ENCODE measurements around the gene SLC35E1. TPM values are rescaled to one million over a fixed set of nuclear protein-coding genes. Genes with fewer than 3 reads are reported as not detected.

Gene SLC35E1
- total and polyA plus RNA-seq, 7 experiments from 2014 or later: 13.3 to 67.3 (median 33.7) TPM

DNA sequence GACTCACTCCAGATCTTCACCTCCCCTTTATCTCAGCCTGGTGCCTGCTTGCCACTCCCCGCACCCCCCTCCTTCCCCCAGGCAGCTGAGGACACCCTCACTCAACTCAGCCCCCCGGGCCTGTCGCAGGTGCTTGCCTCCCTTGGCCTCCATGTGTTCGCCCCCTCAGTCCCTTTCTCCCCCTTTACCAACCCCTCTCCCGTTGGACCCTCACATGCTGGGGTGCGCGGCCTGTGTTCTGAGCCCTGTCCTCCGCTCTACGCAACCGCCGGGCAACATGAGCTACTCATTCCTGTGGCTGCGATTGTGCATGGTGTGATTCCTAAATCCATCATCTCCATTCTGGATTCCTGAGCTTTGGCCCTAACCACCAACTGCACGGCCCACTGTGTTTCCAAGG is 35.1 kb downstream of the SLC35E1 start:
- intact Hi-C loops (cut with micrococcal nuclease): no loop called here
- ATAC-seq: no peak
- Mint-ChIP-seq H3K4me3 (peak overlapping the region in 1 of 10 donors; percentile 66), H3K27ac (peak overlapping the region in 1 of 9 donors; percentile 33), H3K9me3 (no peaks in the 10 kb centered on the region), H3K36me3 (peaks cover 0 to 30% (median 7%) of the 10 kb centered on the region in 5 donors), H3K4me1 (peaks cover 32 to 47% (median 38%) of the 10 kb centered on the region in 7 donors), H3K27me3 (no peaks in the 10 kb centered on the region)
- Histone ChIP-seq H3K9me3 (ENCODE audit: control insufficient read depth in 2 of 3, low read length in 3 of 3) (no peaks in the 10 kb centered on the region), H3K36me3 (ENCODE audit: control insufficient read depth in 2 of 3, insufficient read depth in 3 of 3, low read length in 3 of 3) (peaks cover 0 to 78% (median 5%) of the 10 kb centered on the region in 3 experiments), H3K27ac (ENCODE audit: low read depth, low read length) (no peak overlapping the region), H3K4me1 (ENCODE audit: control insufficient read depth in 2 of 2, insufficient read depth in 2 of 2, low read length in 2 of 2) (peaks cover 13 to 23% of the 10 kb centered on the region in 2 donors), H3K4me3 (ENCODE audit: low read length) (no peak overlapping the region), H3K27me3 (ENCODE audit: control insufficient read depth in 2 of 2, insufficient read depth in 2 of 2, low read length in 2 of 2) (no peaks in the 10 kb centered on the region)
- DNase-seq: no peak
- CTCF ChIA-PET: no interaction called here
- POLR2A ChIA-PET: interaction anchor here (0.9 kb wide), 1 partner anchor 8 kb away, joined by 7 read pairs; no protein-coding TSS in a partner anchor

DNA sequence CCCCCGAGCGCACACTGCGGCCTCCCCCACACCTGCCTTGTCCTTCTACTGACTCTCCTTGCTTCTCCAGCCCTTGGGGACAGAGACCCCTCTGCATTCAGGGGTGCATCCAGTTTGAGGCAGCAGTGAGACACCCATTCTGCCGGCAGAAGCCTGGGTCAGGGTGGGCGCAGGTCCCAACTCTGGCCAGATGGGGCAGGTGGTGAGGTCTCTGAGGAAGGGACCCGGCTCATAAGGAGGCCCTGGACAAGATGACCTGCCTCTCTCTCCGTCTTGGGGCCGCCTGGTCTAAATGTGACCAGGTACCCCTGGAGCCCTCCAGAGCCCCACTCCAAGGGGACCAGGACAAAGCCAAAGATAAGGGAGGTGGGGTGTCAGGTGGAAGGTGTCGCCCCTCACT is 36.1 kb downstream of the SLC35E1 start:
- Mint-ChIP-seq H3K27ac (no peak overlapping the region), H3K9me3 (no peaks in the 10 kb centered on the region), H3K27me3 (no peaks in the 10 kb centered on the region), H3K4me1 (peaks cover 26 to 40% (median 33%) of the 10 kb centered on the region in 7 donors), H3K36me3 (peaks cover 0 to 36% (median 4%) of the 10 kb centered on the region in 5 donors), H3K4me3 (no peak overlapping the region)
- CTCF ChIA-PET: no interaction called here
- DNase-seq (no peak), ATAC-seq (no peak)
- Histone ChIP-seq H3K27ac (ENCODE audit: low read depth, low read length) (no peak overlapping the region), H3K4me3 (ENCODE audit: low read length) (no peak overlapping the region), H3K4me1 (ENCODE audit: control insufficient read depth in 2 of 2, insufficient read depth in 2 of 2, low read length in 2 of 2) (peaks cover 7 to 19% of the 10 kb centered on the region in 2 donors), H3K9me3 (ENCODE audit: control insufficient read depth in 2 of 3, low read length in 3 of 3) (no peaks in the 10 kb centered on the region), H3K36me3 (ENCODE audit: control insufficient read depth in 2 of 3, insufficient read depth in 3 of 3, low read length in 3 of 3) (peaks cover 0 to 84% (median 14%) of the 10 kb centered on the region in 3 experiments), H3K27me3 (ENCODE audit: control insufficient read depth in 2 of 2, insufficient read depth in 2 of 2, low read length in 2 of 2) (no peaks in the 10 kb centered on the region)
- POLR2A ChIA-PET: no interaction called here
- intact Hi-C loops (cut with micrococcal nuclease): no loop called here

DNA sequence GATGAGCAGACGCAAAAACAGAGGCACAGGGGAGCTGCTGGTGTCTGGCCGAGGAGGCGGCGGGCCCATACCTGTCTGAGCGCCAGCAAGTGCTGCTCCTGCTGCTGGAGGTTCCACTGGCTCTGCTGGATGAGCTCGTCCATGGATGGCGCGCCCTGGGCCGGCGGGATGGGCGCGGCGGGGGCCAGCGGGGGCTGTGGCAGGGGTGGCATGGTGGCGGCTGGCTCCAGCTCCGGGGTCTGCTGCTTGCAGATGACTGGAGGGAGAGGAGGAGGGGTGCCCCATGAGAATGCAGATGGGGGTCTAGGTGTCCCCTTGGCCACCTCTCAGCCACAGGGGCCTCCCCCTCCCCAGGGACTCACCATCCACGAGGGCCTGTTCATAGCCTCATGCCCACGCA is 36.8 kb downstream of the SLC35E1 start:
- peaks cover 0 to 92% (median 22%) of the 10 kb centered on the region in 3 experiments for H3K36me3 ChIP-seq (ENCODE audit: control insufficient read depth in 2 of 3, insufficient read depth in 3 of 3, low read length in 3 of 3)
- peak overlapping the region in 1 of 9 donors; percentile 9 for H3K27ac Mint-ChIP-seq
- DNase-seq (no peak), ATAC-seq (no peak)
- ChIA-PET CTCF (no interaction called here), POLR2A (no interaction called here)
- peaks cover 0 to 11% of the 10 kb centered on the region in 2 donors for H3K4me1 ChIP-seq (ENCODE audit: control insufficient read depth in 2 of 2, insufficient read depth in 2 of 2, low read length in 2 of 2)
- no peak overlapping the region for H3K4me3 Mint-ChIP-seq
- no peaks in the 10 kb centered on the region for H3K9me3 ChIP-seq (ENCODE audit: control insufficient read depth in 2 of 3, low read length in 3 of 3)
- H3K27me3 ChIP-seq (ENCODE audit: control insufficient read depth in 2 of 2, insufficient read depth in 2 of 2, low read length in 2 of 2): no peaks in the 10 kb centered on the region
- H3K27ac ChIP-seq (ENCODE audit: low read depth, low read length): no peak overlapping the region
- H3K36me3 Mint-ChIP-seq: peaks cover 0 to 37% (median 4%) of the 10 kb centered on the region in 5 donors
- intact Hi-C loops (cut with micrococcal nuclease): no loop called here
- H3K27me3 Mint-ChIP-seq: no peaks in the 10 kb centered on the region
- peaks cover 24 to 33% (median 30%) of the 10 kb centered on the region in 7 donors for H3K4me1 Mint-ChIP-seq
- no peaks in the 10 kb centered on the region for H3K9me3 Mint-ChIP-seq
- no peak overlapping the region for H3K4me3 ChIP-seq (ENCODE audit: low read length)

DNA sequence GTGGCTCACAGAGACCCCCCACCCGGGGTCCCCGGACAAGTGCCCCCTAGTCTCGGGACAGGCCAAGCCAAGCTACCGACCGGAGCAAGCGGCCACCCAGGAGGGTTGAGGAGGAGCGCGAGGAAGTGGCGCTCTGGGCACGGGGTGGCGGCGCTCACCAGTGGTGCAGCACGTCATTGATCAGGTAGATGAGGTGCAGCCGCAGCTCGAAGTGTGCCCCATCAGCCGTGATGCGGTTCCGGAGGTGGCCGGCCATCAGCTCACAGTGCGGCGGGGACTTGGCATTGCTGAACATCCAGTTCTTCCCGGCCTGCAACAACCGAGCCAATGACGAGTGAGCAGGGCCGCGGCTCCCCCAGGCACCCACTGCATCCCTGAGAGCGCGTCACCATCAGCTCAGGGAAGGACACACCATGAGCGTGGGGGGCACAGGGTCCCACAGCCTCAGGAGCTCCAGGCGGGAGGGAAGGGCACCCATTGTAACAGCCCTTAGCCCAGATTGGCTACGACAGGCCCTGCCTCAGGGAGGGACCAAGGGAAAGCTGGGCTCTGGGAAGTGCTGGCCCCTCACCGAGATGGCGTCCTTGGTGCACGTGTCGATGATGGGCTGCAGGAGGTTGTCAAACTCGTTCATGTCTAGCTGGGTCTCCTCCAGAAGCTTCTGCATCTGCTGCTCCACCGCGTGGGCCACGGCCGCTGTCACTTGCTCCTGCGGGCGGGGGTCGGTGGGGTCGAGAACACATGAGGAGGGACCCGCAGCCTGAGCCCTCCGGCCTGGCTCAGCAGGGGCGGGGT is 39.6 kb downstream of the SLC35E1 start:
- no peak overlapping the region for H3K27ac Mint-ChIP-seq
- H3K27me3 ChIP-seq (ENCODE audit: control insufficient read depth in 2 of 2, insufficient read depth in 2 of 2, low read length in 2 of 2): no peaks in the 10 kb centered on the region
- peaks cover 0 to 99% (median 31%) of the 10 kb centered on the region in 3 experiments for H3K36me3 ChIP-seq (ENCODE audit: control insufficient read depth in 2 of 3, insufficient read depth in 3 of 3, low read length in 3 of 3)
- no peak overlapping the region for H3K27ac ChIP-seq (ENCODE audit: low read depth, low read length)
- no peak for ATAC-seq
- peaks cover 0 to 35% (median 10%) of the 10 kb centered on the region in 5 donors for H3K36me3 Mint-ChIP-seq
- intact Hi-C loops (cut with micrococcal nuclease): no loop called here
- H3K9me3 ChIP-seq (ENCODE audit: control insufficient read depth in 2 of 3, low read length in 3 of 3): no peaks in the 10 kb centered on the region
- H3K4me3 ChIP-seq (ENCODE audit: low read length): no peak overlapping the region
- H3K4me1 ChIP-seq (ENCODE audit: control insufficient read depth in 2 of 2, insufficient read depth in 2 of 2, low read length in 2 of 2): no peaks in the 10 kb centered on the region
- CTCF ChIA-PET: no interaction called here
- H3K27me3 Mint-ChIP-seq: no peaks in the 10 kb centered on the region
- no peak overlapping the region for H3K4me3 Mint-ChIP-seq
- H3K4me1 Mint-ChIP-seq: peaks cover 5 to 8% (median 6%) of the 10 kb centered on the region in 7 donors
- no peaks in the 10 kb centered on the region for H3K9me3 Mint-ChIP-seq
- POLR2A ChIA-PET: no interaction called here
- no peak for DNase-seq

DNA sequence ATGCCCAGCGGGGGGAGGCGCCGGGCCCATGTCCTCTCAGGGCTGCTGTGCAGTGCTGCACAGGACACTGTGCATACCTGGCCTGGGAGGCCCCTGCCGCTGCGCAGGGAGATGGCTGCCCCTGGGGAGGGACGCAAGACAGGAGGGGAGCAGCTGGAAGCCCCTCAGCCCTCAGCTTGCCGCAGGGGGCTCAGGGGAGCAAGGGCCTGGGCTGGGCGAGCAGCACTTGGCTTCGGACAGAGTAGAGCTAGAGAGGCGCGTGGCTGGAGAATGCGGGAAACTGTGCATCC is 40.9 kb downstream of the SLC35E1 start:
- peaks cover 0 to 3% (median 0%) of the 10 kb centered on the region in 7 donors for H3K4me1 Mint-ChIP-seq
- H3K27me3 Mint-ChIP-seq: no peaks in the 10 kb centered on the region
- DNase-seq: no peak
- CTCF ChIA-PET: no interaction called here
- no peaks in the 10 kb centered on the region for H3K9me3 Mint-ChIP-seq
- H3K9me3 ChIP-seq (ENCODE audit: control insufficient read depth in 2 of 3, low read length in 3 of 3): no peaks in the 10 kb centered on the region
- H3K4me3 Mint-ChIP-seq: no peak overlapping the region
- no peaks in the 10 kb centered on the region for H3K27me3 ChIP-seq (ENCODE audit: control insufficient read depth in 2 of 2, insufficient read depth in 2 of 2, low read length in 2 of 2)
- H3K36me3 ChIP-seq (ENCODE audit: control insufficient read depth in 2 of 3, insufficient read depth in 3 of 3, low read length in 3 of 3): peaks cover 8 to 100% (median 28%) of the 10 kb centered on the region in 3 experiments
- no peak overlapping the region for H3K4me3 ChIP-seq (ENCODE audit: low read length)
- no peaks in the 10 kb centered on the region for H3K4me1 ChIP-seq (ENCODE audit: control insufficient read depth in 2 of 2, insufficient read depth in 2 of 2, low read length in 2 of 2)
- ATAC-seq: no peak
- peak overlapping the region in 3 of 9 donors; percentile 42 to 59 (median 43) for H3K27ac Mint-ChIP-seq
- POLR2A ChIA-PET: no interaction called here
- H3K36me3 Mint-ChIP-seq: peaks cover 0 to 33% (median 11%) of the 10 kb centered on the region in 5 donors
- intact Hi-C loops (cut with micrococcal nuclease): no loop called here
- H3K27ac ChIP-seq (ENCODE audit: low read depth, low read length): no peak overlapping the region

DNA sequence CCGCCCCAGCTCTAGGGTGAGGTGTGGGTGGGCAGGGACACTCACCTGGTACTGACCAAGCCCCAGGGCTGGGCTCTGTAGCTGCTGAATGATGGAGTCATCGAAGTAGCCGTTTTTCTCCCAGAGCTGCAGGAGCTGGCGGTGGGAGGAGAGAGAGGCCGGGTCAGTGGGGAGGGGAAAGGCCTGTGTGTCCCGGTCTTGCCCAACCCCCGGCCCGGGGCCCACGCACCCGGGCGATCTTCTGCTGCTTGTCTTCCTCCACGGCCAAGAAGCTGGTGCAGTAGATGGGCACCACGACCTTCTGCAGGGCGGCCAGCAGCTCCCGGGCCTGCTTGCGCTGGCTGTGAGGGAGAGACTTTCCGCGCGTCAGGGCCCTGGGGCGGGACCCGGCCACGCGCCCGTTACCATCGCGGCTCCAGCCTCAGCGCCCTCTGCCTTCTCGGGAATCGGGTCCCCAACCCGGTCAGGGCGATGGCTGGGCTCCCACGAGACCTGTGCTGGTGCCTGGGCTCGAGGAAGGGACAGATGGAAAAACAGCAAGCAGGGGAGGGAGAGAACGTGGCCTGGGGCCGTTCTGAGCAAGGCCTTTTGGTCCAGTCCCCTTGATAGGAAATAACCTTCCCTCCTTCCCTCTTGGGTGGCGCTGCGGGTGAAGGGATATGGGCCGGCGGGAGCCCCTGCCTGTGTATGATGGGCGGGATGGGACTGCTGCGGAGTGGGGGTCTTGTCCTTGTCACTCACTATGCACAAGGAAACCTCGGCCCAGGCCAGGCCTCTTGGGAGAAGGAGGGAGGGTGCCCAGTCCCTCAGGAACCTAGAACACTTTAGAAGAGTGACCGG is 41.5 kb downstream of the SLC35E1 start:
- ChIA-PET POLR2A (no interaction called here), CTCF (no interaction called here)
- H3K9me3 Mint-ChIP-seq: no peaks in the 10 kb centered on the region
- no peaks in the 10 kb centered on the region for H3K4me1 Mint-ChIP-seq
- peak overlapping the region in 1 of 9 donors; percentile 43 for H3K27ac Mint-ChIP-seq
- DNase-seq: no peak
- Histone ChIP-seq H3K4me1 (ENCODE audit: control insufficient read depth in 2 of 2, insufficient read depth in 2 of 2, low read length in 2 of 2) (no peaks in the 10 kb centered on the region), H3K36me3 (ENCODE audit: control insufficient read depth in 2 of 3, insufficient read depth in 3 of 3, low read length in 3 of 3) (peaks cover 8 to 100% (median 33%) of the 10 kb centered on the region in 3 experiments), H3K27ac (ENCODE audit: low read depth, low read length) (no peak overlapping the region), H3K4me3 (ENCODE audit: low read length) (no peak overlapping the region), H3K9me3 (ENCODE audit: control insufficient read depth in 2 of 3, low read length in 3 of 3) (no peaks in the 10 kb centered on the region), H3K27me3 (ENCODE audit: control insufficient read depth in 2 of 2, insufficient read depth in 2 of 2, low read length in 2 of 2) (no peaks in the 10 kb centered on the region)
- H3K36me3 Mint-ChIP-seq: peaks cover 0 to 33% (median 11%) of the 10 kb centered on the region in 5 donors
- H3K4me3 Mint-ChIP-seq: no peak overlapping the region
- intact Hi-C loops (cut with micrococcal nuclease): no loop called here
- no peaks in the 10 kb centered on the region for H3K27me3 Mint-ChIP-seq
- no peak for ATAC-seq
